ENCODE data around the gene TOP1.

Gene TOP1

DNA sequence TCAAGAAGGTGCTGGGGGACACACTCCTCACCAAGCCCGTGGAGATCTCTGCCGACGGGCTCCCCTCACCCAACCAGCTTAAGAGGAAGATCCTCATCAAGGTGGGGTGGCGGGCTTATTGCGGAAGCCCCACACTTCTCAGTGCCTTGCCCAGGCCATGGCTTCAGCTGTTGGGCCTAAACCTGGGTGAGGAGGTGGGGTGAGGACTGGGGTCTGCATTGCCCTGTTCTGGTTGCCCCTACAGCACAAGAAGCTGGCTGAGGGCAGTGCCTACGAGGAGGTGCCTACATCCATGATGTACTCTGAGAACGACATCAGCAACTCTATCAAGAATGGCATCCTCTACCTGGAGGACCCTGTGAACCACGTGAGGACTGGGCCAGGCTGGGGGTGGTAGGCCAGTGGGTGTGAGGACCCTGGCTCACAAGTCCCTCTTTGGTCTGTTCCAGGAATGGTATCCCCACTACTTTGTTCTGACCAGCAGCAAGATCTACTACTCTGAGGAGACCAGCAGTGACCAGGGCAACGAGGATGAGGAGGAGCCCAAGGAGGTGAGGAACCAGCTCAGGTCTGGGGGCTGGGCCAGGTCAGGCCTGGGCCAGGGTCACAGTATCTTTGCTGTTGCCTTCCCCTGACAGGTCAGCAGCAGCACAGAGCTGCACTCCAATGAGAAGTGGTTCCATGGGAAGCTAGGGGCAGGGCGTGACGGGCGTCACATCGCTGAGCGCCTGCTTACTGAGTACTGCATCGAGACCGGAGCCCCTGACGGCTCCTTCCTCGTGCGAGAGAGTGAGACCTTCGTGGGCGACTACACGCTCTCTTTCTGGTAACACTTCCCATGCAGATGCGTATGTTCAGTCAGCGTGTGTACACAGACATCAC lies 136.6 kb downstream of the TOP1 start:
- H3K4me1 ChIP-seq (ENCODE audit: control insufficient read depth in 1 of 2, insufficient read depth in 2 of 2, low read length in 2 of 2) = peaks cover 0 to 8% of the 10 kb centered on the region in 2 donors
- H3K9me3 ChIP-seq (ENCODE audit: control insufficient read depth in 1 of 2, low read length in 2 of 2) = no peaks in the 10 kb centered on the region
- H3K4me3 ChIP-seq (ENCODE audit: low read depth in 1 of 2, low read length in 2 of 2) = no peak overlapping the region
- H3K27ac ChIP-seq (ENCODE audit: low read depth, low read length) = no peak overlapping the region
- H3K9ac ChIP-seq (ENCODE audit: low read depth in 1 of 2, low read length in 2 of 2) = no peak overlapping the region
- H3K27me3 ChIP-seq (ENCODE audit: control insufficient read depth in 1 of 2, insufficient read depth in 2 of 2, low read length in 2 of 2) = no peaks in the 10 kb centered on the region
- peaks cover 62 to 93% of the 10 kb centered on the region in 2 donors for H3K36me3 ChIP-seq (ENCODE audit: control insufficient read depth in 1 of 2, insufficient read depth in 2 of 2, low read length in 2 of 2)

- Histone ChIP-seq H3K4me3 (ENCODE audit: low read depth in 1 of 2, low read length in 2 of 2) (no peak overlapping the region), H3K36me3 (ENCODE audit: control insufficient read depth in 1 of 2, insufficient read depth in 2 of 2, low read length in 2 of 2) (peaks cover 70 to 95% of the 10 kb centered on the region in 2 donors), H3K9me3 (ENCODE audit: control insufficient read depth in 1 of 2, low read length in 2 of 2) (no peaks in the 10 kb centered on the region), H3K9ac (ENCODE audit: low read depth in 1 of 2, low read length in 2 of 2) (no peak overlapping the region), H3K27ac (ENCODE audit: low read depth, low read length) (no peak overlapping the region), H3K27me3 (ENCODE audit: control insufficient read depth in 1 of 2, insufficient read depth in 2 of 2, low read length in 2 of 2) (no peaks in the 10 kb centered on the region), H3K4me1 (ENCODE audit: control insufficient read depth in 1 of 2, insufficient read depth in 2 of 2, low read length in 2 of 2) (peaks cover 0 to 8% of the 10 kb centered on the region in 2 donors)
These were observed 137.8 kb downstream of the TOP1 start for GRCh38 chr20:41166201-41167117.

DNA sequence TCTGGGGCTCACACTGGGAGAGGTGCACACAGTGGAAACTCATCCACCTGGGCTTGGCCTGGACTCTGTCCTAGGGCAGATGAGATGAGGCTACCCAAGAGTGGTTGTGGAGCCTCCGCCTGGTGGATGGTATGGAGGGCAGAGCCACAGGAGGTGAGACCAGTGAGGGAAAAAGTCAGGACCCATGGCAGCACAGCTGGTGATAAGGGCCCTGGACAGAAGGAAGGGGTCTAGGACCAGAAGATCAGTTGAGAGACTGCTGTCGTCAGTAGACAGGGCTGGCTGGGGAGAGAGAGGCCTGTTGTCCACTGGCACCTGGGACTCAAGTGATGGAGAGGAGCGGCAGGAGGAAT lies 138.5 kb downstream of the TOP1 start:
- Histone ChIP-seq H3K4me1 (ENCODE audit: control insufficient read depth in 1 of 2, insufficient read depth in 2 of 2, low read length in 2 of 2) (peaks cover 0 to 8% of the 10 kb centered on the region in 2 donors), H3K27me3 (ENCODE audit: control insufficient read depth in 1 of 2, insufficient read depth in 2 of 2, low read length in 2 of 2) (no peaks in the 10 kb centered on the region), H3K27ac (ENCODE audit: low read depth, low read length) (no peak overlapping the region), H3K4me3 (ENCODE audit: low read depth in 1 of 2, low read length in 2 of 2) (no peak overlapping the region), H3K36me3 (ENCODE audit: control insufficient read depth in 1 of 2, insufficient read depth in 2 of 2, low read length in 2 of 2) (peaks cover 74 to 96% of the 10 kb centered on the region in 2 donors), H3K9me3 (ENCODE audit: control insufficient read depth in 1 of 2, low read length in 2 of 2) (no peaks in the 10 kb centered on the region), H3K9ac (ENCODE audit: low read depth in 1 of 2, low read length in 2 of 2) (no peak overlapping the region)

GRCh38 chr20:41167481-41168253 lies 139.0 kb downstream of the TOP1 start:
- no peak overlapping the region for H3K27ac ChIP-seq (ENCODE audit: low read depth, low read length)

DNA sequence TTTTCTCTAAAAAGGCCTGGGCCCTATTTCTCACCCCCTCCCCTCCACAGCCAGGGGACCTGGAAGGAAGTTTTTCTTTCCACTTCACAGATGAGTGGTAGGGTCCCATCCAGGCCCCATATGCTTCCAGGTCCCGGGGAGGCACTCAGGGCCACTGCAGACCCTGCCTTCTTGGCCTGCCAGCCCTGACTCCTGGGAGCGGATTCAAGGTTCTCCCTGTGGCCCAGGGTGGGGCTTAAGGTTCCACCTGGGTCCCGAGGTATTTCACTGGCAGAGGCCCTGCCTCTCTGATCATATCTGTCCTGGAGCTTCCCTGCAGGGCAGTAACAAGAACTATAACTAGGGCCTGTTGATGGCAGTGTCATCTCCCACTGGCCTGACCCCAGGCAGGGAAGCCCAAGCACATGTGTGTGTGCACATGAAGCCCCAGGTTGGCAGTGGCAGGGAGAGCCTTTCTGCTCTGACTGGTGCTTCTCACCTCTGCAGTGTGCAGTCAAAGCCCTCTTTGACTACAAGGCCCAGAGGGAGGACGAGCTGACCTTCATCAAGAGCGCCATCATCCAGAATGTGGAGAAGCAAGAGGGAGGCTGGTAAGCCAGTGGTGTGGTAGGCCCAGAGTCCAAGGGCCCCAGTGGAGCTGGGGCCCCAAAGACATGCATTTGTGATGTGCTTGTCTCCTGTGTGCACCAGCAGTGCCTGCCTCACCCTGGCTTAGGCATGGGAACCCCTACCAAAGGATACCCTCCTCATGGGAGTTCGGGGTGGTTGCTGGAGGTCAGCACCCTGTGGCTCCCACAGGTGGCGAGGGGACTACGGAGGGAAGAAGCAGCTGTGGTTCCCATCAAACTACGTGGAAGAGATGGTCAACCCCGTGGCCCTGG lies 139.9 kb downstream of the TOP1 start:
- Histone ChIP-seq H3K4me3 (ENCODE audit: low read depth in 1 of 2, low read length in 2 of 2) (no peak overlapping the region), H3K27me3 (ENCODE audit: control insufficient read depth in 1 of 2, insufficient read depth in 2 of 2, low read length in 2 of 2) (no peaks in the 10 kb centered on the region), H3K9me3 (ENCODE audit: control insufficient read depth in 1 of 2, low read length in 2 of 2) (no peaks in the 10 kb centered on the region), H3K4me1 (ENCODE audit: control insufficient read depth in 1 of 2, insufficient read depth in 2 of 2, low read length in 2 of 2) (peaks cover 0 to 4% of the 10 kb centered on the region in 2 donors), H3K27ac (ENCODE audit: low read depth, low read length) (no peak overlapping the region), H3K9ac (ENCODE audit: low read depth in 1 of 2, low read length in 2 of 2) (no peak overlapping the region), H3K36me3 (ENCODE audit: control insufficient read depth in 1 of 2, insufficient read depth in 2 of 2, low read length in 2 of 2) (peaks cover 71 to 92% of the 10 kb centered on the region in 2 donors)

More at GRCh38 chr20:41167481-41168253, 139.0 kb downstream of the TOP1 start:
- Histone ChIP-seq H3K36me3 (ENCODE audit: control insufficient read depth in 1 of 2, insufficient read depth in 2 of 2, low read length in 2 of 2) (peaks cover 76 to 96% of the 10 kb centered on the region in 2 donors), H3K9ac (ENCODE audit: low read depth in 1 of 2, low read length in 2 of 2) (no peak overlapping the region), H3K4me3 (ENCODE audit: low read depth in 1 of 2, low read length in 2 of 2) (no peak overlapping the region), H3K4me1 (ENCODE audit: control insufficient read depth in 1 of 2, insufficient read depth in 2 of 2, low read length in 2 of 2) (peaks cover 0 to 4% of the 10 kb centered on the region in 2 donors), H3K9me3 (ENCODE audit: control insufficient read depth in 1 of 2, low read length in 2 of 2) (no peaks in the 10 kb centered on the region), H3K27me3 (ENCODE audit: control insufficient read depth in 1 of 2, insufficient read depth in 2 of 2, low read length in 2 of 2) (no peaks in the 10 kb centered on the region)

DNA sequence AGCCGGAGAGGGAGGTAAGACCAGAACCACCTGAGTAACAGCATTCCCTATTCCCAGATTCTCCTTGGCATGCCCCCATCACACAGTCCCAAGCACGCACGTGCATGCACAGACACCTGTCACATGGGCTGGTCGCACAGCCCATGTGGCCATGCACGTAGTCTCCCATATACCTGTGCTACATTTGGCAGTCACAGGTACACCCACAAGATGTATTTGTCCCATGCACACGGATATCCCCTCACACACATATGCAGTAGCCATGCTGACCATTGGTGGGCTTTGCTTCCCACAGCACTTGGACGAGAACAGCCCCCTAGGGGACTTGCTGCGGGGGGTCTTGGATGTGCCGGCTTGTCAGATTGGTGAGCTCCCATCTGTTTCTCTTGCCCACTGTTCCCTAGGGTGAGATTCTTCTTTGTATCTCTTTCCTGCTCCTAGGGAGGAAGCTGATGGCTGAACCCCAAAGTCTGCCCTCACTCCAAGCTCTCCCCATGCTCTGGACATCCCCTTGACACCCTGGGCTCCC lies 140.6 kb downstream of the TOP1 start:
- no peaks in the 10 kb centered on the region for H3K27me3 ChIP-seq (ENCODE audit: control insufficient read depth in 1 of 2, insufficient read depth in 2 of 2, low read length in 2 of 2)
- no peak overlapping the region for H3K9ac ChIP-seq (ENCODE audit: low read depth in 1 of 2, low read length in 2 of 2)
- H3K27ac ChIP-seq (ENCODE audit: low read depth, low read length) = no peak overlapping the region
- peaks cover 71 to 92% of the 10 kb centered on the region in 2 donors for H3K36me3 ChIP-seq (ENCODE audit: control insufficient read depth in 1 of 2, insufficient read depth in 2 of 2, low read length in 2 of 2)
- no peak overlapping the region for H3K4me3 ChIP-seq (ENCODE audit: low read depth in 1 of 2, low read length in 2 of 2)
- H3K9me3 ChIP-seq (ENCODE audit: control insufficient read depth in 1 of 2, low read length in 2 of 2) = no peaks in the 10 kb centered on the region
- peaks cover 0 to 4% of the 10 kb centered on the region in 2 donors for H3K4me1 ChIP-seq (ENCODE audit: control insufficient read depth in 1 of 2, insufficient read depth in 2 of 2, low read length in 2 of 2)

- H3K4me1 ChIP-seq (ENCODE audit: control insufficient read depth in 1 of 2, insufficient read depth in 2 of 2, low read length in 2 of 2) = peaks cover 0 to 4% of the 10 kb centered on the region in 2 donors
- no peak overlapping the region for H3K4me3 ChIP-seq (ENCODE audit: low read depth in 1 of 2, low read length in 2 of 2)
- no peaks in the 10 kb centered on the region for H3K27me3 ChIP-seq (ENCODE audit: control insufficient read depth in 1 of 2, insufficient read depth in 2 of 2, low read length in 2 of 2)
- no peaks in the 10 kb centered on the region for H3K9me3 ChIP-seq (ENCODE audit: control insufficient read depth in 1 of 2, low read length in 2 of 2)
- no peak overlapping the region for H3K27ac ChIP-seq (ENCODE audit: low read depth, low read length)
- peaks cover 74 to 92% of the 10 kb centered on the region in 2 donors for H3K36me3 ChIP-seq (ENCODE audit: control insufficient read depth in 1 of 2, insufficient read depth in 2 of 2, low read length in 2 of 2)
- no peak overlapping the region for H3K9ac ChIP-seq (ENCODE audit: low read depth in 1 of 2, low read length in 2 of 2)
These were observed 141.2 kb downstream of the TOP1 start for GRCh38 chr20:41169791-41170351.

GRCh38 chr20:41170386-41171105 lies 141.9 kb downstream of the TOP1 start:
- H3K9ac ChIP-seq (ENCODE audit: low read depth in 1 of 2, low read length in 2 of 2) = no peak overlapping the region
- H3K4me1 ChIP-seq (ENCODE audit: control insufficient read depth in 1 of 2, insufficient read depth in 2 of 2, low read length in 2 of 2) = peaks cover 0 to 4% of the 10 kb centered on the region in 2 donors
- H3K27me3 ChIP-seq (ENCODE audit: control insufficient read depth in 1 of 2, insufficient read depth in 2 of 2, low read length in 2 of 2) = no peaks in the 10 kb centered on the region
- H3K9me3 ChIP-seq (ENCODE audit: control insufficient read depth in 1 of 2, low read length in 2 of 2) = no peaks in the 10 kb centered on the region
- no peak overlapping the region for H3K4me3 ChIP-seq (ENCODE audit: low read depth in 1 of 2, low read length in 2 of 2)
- H3K27ac ChIP-seq (ENCODE audit: low read depth, low read length) = no peak overlapping the region
- H3K36me3 ChIP-seq (ENCODE audit: control insufficient read depth in 1 of 2, insufficient read depth in 2 of 2, low read length in 2 of 2) = peaks cover 73 to 92% of the 10 kb centered on the region in 2 donors

All from duodenal mucosa (tissue), 2 donors.